Astrocyte (in vitro differentiated cells and primary cell): ENCODE data around the gene GAB1.

Source experiments
- EZH2 ChIP-seq: IDR thresholded peaks from 2 replicates; pipeline ENCODE4 v1.6.1; 2012; ENCODE audit warnings: mild to moderate bottlenecking, low read length, inconsistent platforms; ENCODE audit not compliant: insufficient read depth
- TF ChIP-seq, protein P1 (sequence below): IDR thresholded peaks from 2 replicates; pipeline ENCODE4 v1.5.1; 2011; ENCODE audit warnings: low read depth, mild to moderate bottlenecking, inconsistent platforms, low read length, moderate library complexity; ENCODE audit not compliant: insufficient read depth

DNA sequence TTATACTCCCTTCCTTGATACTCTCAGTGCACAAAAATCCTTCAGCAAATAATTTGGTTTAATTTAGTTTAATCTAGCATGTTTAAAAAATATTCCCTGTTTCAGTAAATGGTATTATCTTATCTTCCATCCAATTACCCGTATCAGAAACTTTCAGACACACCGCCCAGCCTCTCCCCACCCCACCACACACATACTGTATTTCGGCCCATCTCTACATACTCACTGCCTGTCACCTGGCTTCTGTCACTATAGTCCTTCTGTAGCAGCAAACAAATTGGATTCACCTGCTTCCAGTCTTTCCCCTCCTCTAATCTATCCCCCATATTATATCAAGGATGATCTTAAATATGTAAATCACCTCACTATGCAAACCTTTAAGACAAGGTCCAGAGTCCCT is 24.8 kb upstream of the GAB1 start:
- TF ChIP-seq, protein P1, sequence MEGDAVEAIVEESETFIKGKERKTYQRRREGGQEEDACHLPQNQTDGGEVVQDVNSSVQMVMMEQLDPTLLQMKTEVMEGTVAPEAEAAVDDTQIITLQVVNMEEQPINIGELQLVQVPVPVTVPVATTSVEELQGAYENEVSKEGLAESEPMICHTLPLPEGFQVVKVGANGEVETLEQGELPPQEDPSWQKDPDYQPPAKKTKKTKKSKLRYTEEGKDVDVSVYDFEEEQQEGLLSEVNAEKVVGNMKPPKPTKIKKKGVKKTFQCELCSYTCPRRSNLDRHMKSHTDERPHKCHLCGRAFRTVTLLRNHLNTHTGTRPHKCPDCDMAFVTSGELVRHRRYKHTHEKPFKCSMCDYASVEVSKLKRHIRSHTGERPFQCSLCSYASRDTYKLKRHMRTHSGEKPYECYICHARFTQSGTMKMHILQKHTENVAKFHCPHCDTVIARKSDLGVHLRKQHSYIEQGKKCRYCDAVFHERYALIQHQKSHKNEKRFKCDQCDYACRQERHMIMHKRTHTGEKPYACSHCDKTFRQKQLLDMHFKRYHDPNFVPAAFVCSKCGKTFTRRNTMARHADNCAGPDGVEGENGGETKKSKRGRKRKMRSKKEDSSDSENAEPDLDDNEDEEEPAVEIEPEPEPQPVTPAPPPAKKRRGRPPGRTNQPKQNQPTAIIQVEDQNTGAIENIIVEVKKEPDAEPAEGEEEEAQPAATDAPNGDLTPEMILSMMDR = no peak
- no peak for TF ChIP-seq EZH2
